ENCODE data around the gene SLC37A1.

The SLC37A1 gene

DNA sequence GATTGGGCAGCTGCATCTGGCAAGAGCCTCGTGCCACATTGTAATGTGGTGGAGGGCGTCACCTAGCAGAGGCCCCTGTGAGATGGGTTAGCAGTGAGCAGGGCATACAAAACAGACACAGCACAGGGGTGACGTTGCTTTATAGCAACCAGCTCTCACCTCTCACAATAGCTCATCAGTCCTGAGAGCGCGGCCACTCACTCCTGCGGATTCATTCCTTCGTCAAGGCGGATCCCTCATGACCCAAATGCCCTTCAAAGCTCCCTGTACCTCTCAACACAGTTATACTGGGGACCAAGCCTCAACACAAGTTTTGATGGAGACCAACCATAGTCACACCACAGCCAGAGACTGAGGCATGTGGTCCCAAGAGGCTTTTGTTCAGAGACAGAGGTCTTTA is 22.9 kb downstream of the SLC37A1 start:
- TF ChIP-seq TAF1 (IDR thresholded peaks at IDR 0.05; ENCODE audit: borderline replicate concordance, insufficient read depth, low read length) (no peak), POLR2AphosphoS5 (IDR thresholded peaks at IDR 0.05; ENCODE audit: low read depth, low read length) (no peak), FOXP2 (optimal IDR thresholded peaks at IDR 0.05; ENCODE audit: borderline replicate concordance, extremely low read depth, extremely low read length, insufficient read depth) (no peak), REST (IDR thresholded peaks at IDR 0.05; ENCODE audit: insufficient read depth in 1 of 2, low read depth in 2 of 2, low read length in 2 of 2) (no peak), SIN3A (IDR thresholded peaks at IDR 0.05; ENCODE audit: borderline replicate concordance, insufficient read depth, low read length) (no peak)

DNA sequence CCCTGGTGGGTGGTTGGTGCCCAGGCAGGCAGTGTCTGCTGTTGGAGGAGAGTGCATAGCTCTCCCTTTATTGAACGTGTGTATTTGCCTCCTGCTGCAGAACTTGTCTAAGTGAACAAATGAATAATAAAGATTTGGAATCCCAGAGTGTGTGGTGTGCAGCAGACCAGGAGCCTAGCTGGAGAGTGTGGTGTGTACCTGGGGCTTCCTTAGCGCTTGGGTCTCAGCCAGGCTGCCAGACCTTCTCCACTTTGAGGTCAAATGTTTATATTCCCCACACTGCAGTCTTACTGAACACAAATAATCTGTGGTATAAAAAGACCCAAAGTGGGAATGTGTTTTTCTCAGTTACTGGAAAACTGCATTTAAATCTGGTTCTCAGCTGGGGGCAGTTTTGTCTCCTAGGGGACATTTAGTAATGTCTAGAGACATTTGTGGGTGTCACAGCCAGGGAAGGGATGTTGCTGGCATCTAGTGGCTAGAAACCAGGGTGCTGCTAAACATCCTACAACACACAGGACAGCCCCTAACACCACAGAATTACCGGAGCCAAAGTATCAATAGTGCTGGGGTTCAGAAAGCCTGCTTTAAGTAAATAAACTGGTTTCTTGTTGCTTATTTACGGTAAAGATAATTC is 23.6 kb downstream of the SLC37A1 start:
- TF ChIP-seq REST (IDR thresholded peaks at IDR 0.05; ENCODE audit: insufficient read depth in 1 of 2, low read depth in 2 of 2, low read length in 2 of 2) (no peak), FOXP2 (optimal IDR thresholded peaks at IDR 0.05; ENCODE audit: borderline replicate concordance, extremely low read depth, extremely low read length, insufficient read depth) (no peak)

DNA sequence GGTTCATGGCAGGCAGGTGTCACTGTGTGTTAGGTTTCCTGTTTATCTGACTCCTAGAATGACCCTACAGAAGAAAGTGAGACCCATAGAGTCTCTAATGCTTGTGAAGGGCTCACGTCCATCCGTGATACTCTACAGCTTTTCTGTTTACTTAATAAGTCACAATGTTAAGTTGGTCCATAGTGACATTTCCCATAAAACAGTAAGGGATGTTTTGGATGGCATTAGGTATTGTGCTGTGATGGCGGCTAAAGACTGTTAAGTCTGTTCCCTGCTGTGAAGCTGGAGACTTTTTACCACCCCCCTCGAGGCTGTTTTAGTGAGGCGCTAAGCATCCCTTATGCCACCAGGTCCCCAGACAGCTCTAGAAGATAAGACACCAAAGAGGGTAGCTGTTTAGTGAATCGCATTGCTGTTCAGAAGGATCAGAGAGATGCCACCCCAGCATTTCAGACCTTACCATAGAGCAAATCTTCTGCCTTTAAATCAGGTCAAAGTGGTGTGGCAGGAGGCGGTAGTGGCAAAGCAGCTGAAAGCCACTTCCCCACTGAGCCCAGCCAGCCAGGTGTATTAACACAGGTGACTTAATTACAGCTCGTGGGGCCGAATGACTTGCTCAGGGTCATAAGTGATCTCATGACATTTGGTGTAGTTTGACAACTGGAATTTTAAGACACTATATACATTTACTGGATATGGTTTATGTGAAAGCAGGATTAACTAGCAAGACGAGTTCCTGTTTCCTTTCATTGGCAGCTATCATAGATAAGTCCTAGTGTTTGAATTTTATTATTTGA is 25.0 kb downstream of the SLC37A1 start:
- TF ChIP-seq FOXP2 (optimal IDR thresholded peaks at IDR 0.05; ENCODE audit: borderline replicate concordance, extremely low read depth, extremely low read length, insufficient read depth) (no peak), TAF1 (IDR thresholded peaks at IDR 0.05; ENCODE audit: borderline replicate concordance, insufficient read depth, low read length) (no peak), SIN3A (IDR thresholded peaks at IDR 0.05; ENCODE audit: borderline replicate concordance, insufficient read depth, low read length) (no peak), POLR2AphosphoS5 (IDR thresholded peaks at IDR 0.05; ENCODE audit: low read depth, low read length) (no peak), REST (IDR thresholded peaks at IDR 0.05; ENCODE audit: insufficient read depth in 1 of 2, low read depth in 2 of 2, low read length in 2 of 2) (no peak)

GRCh38 chr21:42539342-42539741 is 25.7 kb downstream of the SLC37A1 start:
- no peak for TF ChIP-seq SIN3A (IDR thresholded peaks at IDR 0.05; ENCODE audit: borderline replicate concordance, insufficient read depth, low read length)
- no peak for TF ChIP-seq REST (IDR thresholded peaks at IDR 0.05; ENCODE audit: insufficient read depth in 1 of 2, low read depth in 2 of 2, low read length in 2 of 2)
- TF ChIP-seq TAF1 (IDR thresholded peaks at IDR 0.05; ENCODE audit: borderline replicate concordance, insufficient read depth, low read length) = no peak
- no peak for TF ChIP-seq POLR2AphosphoS5 (IDR thresholded peaks at IDR 0.05; ENCODE audit: low read depth, low read length)
- TF ChIP-seq FOXP2 (optimal IDR thresholded peaks at IDR 0.05; ENCODE audit: borderline replicate concordance, extremely low read depth, extremely low read length, insufficient read depth) = no peak
